GM18498 (cell line): Measurements from ENCODE around the gene CAPN5.

Experiments
- ATAC-seq: cut with Tn5 transposase; IDR thresholded peaks from one replicate; pipeline ENCODE4 v1.9.1; 2021; ENCODE audit warnings: mild to moderate bottlenecking, moderate library complexity; ENCODE audit not compliant: unreplicated experiment

Gene CAPN5

DNA sequence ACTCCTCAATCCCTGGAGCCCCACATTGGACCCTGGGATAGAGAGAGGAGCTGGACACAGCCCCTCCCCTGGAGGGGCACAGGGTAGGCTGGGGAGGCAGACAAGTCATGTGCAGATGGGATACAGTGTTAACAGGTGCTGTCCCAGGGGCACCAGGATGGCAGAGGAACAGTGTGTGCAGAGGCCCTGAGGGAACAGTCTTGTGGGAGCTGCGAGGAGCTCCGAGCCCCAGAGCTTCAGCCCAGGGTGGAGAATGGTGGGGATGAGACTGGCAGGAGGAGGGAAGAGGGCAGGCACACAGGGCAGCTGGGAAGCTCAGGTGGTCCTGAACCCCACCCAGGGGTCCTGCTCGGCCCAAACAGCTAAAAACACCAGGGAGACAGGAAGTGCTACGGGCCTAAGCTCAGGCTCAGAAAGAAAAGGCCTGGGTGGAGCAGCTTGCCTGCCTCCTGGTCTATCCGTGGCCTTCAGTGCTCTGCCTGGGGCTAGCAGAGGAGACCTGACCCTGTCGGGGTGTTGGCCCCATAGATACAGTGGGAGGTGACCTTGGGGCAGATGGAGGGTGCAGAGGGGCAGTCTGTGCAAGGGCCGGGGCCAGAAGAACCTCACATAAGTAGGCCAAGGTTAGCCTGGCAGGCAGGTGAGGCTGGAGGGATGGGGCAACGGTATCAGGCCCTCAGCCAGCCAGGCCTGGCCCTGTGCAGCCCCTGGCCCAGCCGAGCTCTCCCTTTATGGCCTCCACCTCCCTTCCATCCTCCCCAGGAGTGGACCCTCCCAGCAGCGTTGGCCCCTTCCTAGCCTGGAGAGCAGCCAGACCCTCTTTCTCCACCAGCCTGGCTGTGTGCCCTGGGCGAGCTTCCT is 15.4 kb downstream of the CAPN5 start:
- no peak for ATAC-seq

DNA sequence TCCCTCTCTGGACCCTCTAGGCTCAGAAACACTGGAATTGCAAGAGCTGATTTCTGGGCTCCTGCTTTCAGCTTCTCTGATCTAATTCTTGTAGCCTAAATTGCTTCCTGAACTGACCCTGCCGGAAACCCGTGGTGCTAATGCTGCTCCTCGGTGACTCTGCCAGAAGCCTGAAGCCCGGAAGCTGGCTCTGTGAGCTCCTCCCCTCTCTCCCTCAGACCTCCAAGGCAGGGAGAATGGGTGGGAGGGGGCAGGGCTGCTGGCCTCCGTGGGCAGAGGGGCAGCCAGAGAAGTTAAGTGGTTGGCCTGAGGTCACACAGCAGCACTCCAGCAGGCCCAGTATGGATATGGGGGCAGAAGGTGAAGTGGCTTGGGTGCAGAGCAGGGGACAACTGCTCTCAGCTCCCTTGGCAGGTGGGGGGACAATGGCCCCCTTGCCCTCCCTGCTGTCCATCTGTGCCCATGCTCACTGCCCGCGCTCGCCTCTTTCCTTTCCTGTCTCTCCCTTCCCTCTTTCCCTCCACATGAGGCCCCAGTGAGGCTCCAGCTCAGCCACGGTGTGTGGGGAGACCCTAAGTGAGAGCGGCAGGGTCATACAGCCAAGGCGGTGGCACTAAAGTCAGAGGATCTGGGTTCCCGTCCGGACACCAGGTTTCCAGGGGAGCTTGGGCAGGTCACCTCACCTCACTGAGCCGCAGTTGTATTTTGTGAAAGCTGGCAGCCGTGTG is 16.2 kb downstream of the CAPN5 start:
- ATAC-seq: no peak

DNA sequence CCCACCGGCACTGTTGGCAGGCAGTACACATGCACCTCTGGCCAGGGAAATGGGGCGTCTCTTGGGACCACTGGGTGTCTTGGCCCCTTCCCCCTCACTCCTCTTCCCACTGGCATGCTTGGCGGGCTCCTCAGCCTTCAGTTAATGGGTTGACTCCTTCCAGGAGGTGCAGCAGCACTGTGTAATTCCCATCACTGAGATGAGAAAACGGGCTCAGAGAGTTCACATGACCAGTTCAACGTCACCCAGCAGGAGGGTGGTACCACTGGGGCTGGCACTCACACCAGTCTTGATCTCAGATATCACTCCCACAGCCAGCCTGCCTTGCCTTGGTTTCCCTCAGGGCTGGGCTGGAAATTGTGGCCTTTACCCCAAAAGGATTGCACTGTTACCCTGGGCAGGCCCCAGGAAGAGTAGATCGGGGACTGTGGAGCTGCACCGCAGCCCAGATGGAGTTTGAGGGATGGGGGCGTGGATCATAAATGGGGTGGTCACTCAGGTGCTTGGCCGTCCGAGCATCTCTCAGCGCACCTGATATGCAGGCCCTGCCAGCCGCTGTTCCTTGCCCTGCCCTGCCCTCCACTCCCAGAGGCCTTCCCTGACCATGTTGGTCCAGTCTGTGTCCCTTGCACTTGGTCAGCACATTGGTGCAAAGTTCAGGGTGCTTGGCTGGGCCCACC is 16.9 kb downstream of the CAPN5 start:
- no peak for ATAC-seq

DNA sequence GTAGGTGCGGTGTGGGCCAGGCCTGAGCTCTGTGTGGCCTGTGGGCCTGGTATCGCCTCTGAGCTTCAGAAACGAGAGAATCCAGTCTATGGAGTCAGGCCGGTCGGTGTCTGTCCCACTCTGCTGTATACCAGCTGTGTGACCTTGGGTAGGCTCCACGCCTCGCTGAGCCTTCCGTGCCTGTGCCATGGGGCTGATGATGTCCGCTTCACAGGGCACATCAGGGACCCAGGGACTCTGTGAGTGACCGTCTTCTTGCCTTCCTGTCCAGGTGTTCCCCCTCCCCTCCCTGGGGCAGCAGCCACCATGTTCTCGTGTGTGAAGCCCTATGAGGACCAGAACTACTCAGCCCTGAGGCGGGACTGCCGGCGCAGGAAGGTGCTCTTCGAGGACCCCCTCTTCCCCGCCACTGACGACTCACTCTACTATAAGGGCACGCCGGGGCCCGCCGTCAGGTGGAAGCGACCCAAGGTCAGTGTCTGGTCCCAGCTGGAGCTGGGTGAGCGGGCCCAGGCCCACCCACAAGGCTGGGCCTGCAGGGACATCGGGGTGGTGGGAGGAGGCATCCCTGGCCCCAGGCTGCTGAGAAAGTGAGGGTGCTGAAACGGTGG is 17.9 kb downstream of the CAPN5 start:
- ATAC-seq: no peak

DNA sequence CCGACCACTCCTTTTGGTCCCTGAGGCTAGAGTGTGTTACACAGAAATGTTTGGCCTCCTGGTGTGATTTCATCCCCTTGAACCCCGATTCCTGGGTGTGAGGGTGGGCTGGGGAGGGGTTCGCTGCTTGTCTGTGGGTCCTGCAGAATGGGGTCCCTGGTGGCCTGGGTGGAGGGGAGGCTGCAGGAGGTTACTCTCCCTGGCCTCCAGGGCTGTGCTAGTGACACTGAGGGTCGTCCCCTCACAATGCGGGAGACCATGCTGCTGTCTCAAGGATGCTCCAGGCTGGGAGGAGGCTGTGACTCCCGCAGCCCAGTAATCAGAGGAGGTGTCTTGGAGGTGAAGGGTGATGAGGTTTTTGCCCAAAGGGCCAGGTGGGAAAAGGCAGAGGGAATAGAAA is 18.9 kb downstream of the CAPN5 start:
- ATAC-seq: no peak

DNA sequence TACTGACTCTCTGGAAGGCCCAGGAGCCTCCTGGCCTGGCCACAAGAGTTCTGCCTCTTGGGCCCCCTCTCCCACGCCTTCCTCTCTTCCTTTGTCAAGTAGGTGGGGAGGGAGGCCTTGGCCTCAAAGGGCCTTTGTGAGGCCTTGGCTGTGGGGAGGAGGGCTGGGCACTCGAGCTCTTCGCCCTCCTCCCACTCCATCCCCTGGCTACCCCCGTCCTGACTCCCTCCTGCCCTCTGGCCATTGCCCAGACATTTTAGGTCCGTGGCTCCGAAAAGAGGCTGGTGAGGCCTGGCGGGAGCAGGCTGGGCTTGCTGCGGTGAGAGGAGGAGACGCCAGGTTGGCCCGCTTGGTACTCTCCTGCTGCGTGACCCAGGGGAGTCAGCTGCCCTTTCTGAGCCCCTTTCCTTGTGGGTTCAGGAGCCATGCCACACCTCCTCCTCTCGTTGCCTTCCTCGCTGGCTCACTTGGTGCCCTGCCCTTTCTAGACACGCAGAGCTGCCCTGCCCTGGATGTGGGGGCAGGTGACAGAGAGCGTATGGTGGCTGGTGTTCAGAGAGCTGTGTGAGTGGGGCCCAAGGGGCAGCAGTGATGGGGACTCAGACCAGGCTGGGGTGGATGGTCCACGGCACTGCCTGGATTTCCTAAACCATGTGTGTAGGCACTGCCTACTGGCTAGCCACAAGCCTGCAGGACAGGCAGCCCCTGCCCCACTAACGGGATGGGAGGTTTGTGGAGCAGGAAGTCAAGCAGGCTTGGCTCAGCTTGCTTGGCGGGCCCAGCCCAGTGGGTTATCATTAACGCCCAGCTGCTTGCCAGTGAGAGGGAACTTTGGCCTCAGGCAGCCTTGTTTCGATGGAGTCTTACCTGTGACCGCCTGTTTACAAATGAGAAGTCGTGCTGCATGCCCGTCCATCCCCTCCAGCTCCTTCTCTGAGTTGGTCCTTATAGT is 20.0 kb downstream of the CAPN5 start:
- no peak for ATAC-seq

DNA sequence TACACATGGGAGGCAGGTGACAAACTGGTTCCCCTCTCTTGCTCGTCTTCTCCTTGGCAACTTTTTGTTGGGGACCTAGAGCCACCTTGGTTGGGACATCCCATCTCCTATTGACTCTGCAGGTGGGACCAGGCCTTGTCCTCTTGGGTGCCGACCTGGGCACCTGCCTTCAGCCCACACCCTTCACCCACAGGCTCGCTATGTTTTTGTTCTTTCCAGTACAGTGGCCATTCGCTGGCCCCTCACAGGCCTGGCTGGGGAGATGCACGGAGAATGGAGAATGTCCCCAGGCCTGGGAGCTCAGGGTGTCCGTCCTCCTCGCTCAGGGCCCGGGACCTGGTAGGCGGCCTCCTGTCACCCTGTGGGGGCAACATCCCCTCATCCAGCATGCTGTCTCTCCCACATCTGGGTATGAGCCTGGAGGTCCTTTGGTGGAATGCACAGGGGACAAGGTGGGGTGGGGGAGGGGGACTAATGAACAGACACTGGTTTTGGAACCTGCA is 21.0 kb downstream of the CAPN5 start:
- ATAC-seq: no peak

DNA sequence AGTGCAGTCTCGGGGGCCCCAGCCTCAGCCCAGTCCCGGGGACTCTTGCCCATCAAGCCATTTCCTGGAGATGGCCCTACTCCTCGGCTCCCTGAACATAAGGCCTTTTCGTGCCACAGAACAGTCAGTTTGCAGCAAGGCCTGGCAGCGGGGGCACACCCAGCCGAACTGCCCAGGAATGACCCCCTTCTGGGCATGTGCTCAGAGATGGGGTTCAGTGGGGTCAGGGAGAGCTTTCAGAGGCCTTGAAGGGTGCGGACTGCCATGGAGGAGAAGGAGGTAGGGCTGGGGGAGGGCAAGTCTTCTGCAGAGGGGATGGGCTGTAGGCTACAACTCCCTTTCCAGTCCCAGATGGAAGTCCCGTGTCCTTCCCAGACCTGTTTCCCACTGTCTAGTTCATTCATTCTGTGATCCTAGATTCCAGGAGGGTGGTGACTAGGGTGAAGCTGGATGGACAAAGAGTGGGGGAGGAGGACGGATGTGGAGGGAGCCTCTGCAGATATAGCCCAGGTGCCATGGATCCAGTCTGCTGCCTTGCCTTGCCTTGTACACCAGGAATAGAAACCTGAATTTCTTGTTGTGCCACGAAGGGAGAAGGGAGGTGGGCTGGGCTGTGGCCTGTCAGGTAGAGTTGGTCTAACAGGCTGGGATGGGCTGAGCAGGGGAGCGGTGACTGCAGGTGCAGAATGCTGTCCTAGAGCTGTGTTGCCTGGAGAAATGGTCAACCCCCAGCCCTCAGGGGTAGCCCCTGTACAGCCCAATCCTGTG is 21.6 kb downstream of the CAPN5 start:
- ATAC-seq: no peak

DNA sequence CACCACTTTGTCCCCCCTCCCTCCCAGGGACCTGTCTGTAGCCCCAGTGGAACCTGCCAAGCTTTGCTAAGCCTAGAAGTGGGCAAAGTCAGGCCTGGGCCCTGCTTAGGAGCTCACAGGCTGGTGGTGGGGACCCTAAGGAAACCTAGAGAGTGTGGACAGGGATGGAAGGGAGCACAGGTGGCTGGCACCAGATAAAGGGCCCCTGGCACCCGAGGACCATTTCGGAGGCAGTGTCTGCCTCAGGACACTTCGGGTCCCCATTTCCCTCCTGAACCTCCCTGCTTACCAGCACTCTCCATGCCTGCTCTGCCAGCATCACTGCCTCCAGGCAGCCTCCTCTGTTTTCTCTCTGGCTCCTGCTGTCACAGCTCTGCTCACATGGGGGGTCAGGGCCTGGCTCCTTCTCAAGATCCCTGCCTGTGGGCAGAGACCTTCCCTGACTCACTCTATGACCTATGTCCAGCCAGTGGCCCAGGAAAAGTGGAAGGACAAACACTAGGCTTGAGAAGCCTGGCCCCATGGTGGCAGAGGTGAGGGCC is 22.3 kb downstream of the CAPN5 start:
- no peak for ATAC-seq

DNA sequence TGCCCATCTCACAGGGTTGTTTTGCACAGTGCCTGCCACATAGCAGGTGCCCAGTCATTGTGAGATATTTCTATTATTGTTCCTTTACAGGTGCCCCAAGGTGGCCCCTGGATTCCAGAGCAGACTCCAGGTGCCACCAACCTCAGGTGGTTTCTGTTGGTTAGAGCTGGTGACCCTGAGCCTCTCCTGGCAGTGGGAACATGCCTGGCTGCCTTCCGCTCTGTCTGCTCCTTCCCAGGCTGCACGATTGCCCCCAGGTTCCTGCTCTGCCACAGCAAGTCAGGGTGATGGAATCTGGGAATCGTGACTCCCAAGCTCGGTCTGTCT is 23.2 kb downstream of the CAPN5 start:
- ATAC-seq: no peak

DNA sequence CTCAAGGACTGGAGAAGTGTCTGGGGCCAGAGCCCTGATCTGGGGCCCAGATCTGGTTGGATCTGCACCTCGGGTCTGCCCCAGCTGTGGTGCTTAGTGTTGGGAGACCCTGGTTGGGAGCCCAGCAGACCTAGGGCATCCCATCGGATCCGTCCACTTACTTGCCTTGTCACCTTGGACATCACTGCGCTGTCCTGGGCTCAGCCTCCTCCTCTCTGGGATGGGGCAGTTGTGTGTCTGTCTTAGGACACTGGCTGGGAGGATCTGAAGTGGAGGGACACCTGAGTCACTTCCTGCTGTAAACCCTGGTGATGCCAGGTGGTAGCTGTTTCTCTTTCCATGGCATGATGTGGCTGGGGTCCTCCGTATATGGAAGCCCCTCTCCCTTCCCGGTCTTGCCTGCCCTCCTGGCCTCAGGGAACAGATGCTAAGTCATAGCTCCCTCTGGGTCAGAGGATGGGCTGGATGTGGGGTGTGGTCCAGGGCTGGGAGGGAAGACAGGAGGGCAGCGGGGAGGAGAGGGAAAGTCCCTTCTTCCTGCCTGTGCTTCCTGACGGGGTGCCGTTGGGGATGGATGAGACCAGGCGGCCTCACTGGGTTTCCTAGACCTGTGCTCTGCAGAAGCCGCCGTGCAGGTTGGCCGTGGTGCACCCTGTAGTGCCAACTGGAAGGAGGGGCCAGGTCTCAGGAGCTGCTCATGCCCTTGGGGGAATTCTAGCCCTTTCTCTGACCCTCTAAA is 23.8 kb downstream of the CAPN5 start:
- ATAC-seq: no peak

DNA sequence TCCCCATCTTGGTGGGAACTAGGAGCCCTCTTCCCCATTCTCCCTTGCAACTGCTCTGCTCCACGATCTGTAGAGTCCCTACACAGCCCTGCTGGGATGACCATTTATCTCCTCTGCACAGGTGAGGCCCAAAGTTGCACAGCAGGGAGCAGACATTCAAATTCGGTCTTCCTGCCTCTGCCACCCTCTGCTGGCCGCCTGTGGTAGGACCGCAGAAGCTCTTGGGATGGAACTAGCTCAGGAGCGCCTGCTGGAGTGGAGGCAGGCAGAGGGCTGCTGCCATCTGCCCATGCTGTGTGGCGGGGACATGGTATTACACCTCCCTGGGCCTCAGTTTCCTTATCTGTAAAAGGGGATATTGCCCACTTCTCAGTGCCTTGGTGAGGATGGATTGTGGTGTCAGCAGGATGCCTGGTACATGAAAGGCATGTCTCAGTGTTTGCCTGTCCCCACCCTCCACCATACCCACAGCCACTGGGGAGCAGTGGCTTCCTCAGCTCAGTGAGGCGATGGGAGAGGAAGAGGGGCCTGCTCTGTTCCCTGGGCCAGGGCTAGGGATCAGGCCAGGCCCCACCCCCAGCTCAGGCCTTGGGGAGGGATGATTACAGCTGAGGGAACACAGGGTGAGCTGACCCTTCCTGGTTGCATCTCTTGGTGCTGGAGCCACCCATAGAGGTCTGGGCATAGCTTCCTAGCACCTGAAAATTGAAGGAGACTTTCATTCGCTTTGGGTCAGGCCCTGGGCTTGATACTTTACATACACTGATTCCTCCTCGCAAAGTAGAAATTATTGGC is 24.6 kb downstream of the CAPN5 start:
- ATAC-seq: peak; percentile 84

DNA sequence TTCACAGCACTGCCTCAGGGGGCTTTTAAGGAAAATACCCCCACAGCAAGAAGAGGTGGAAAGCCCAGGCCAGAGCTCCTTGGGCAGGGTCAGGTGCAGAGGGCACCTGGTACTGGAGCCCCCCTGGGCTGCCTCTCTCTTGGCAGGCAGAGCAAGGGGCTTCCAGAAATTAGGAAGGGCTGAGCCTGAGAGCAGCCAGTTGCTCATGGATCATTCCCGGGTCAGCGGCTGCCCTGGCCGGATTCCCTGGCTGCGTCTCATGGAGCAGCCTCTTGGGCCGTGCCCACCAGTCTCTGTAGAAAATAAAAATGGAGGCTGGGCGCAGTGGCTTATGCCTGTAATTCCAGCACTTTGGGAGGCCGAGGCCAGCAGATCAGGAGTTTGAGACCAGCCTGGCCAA is 25.6 kb downstream of the CAPN5 start:
- ATAC-seq: no peak

DNA sequence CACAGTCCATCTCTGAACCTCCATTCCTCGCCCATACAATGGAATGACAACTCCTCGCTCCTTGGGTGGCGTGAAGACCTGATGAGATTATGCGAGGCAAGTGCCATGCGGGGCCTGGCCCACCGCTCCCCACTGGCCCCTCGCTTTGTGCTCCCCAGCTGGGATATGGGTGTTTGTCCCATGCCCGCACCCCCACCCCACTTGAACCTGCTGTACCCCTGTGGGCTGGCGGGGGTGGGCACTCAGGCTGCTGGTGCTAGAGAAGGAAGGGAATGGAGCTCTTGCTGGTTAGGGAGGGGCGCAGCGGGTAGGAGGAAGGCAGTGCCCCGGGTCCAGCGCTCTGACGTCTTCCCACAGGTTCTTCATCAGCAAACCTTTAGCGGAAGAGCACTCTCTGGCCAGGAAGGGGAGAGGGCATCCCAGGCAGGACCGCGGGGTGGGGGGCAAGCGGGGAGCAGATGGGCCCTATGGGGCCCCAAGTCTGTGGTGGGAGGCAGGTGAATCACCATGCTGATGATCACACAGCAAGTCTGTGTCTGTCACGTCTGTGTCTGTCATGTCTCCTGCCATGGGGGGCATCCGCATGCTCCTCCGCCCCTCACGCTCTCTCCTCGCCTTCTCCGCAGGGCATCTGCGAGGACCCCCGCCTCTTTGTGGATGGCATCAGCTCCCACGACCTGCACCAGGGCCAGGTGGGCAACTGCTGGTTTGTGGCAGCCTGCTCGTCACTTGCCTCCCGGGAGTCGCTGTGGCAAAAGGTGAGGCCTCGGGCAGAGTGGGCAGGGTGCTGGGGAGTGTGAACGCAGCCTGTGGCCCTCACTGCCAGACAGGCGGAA is 26.5 kb downstream of the CAPN5 start:
- ATAC-seq: no peak

DNA sequence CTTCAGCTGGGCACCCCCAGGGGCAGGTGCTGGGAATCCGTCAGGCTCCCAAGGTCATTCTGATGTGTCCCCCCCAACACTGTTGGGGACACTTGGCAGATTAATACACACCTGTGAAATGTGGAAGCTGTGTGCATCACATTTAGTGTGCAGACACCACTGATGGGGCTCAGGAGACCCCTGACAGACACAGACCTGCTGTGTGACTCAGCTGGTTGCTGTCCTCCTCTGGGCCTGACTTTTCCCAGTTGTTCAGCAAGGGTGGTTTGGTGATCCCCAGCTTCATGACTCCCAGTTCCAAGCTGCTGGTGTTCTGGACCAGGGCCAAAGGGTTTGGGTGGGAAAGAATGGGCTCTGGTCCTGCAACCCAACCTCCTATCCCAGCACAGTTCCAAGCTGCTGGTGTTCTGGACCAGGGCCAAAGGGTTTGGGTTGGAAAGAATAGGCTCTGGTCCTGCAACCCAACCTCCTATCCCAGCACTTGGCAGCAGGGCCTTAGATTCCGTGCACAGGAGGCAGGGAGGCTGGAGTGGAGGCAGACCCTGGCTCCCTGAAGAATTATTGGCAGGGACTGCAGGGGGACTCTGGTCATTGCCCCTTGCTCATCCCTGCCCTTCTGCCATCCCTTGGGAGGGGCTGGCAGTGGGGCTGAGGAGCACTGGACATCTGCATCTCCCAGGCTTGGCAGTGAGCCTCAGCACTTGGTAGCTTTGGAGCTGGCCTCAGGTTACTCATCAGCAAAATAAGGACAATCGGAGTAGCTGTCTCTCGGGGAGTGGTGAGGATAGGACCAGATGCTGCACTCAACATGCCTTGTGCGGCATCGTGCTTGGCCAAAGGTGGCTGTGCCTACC is 27.4 kb downstream of the CAPN5 start:
- ATAC-seq: no peak

DNA sequence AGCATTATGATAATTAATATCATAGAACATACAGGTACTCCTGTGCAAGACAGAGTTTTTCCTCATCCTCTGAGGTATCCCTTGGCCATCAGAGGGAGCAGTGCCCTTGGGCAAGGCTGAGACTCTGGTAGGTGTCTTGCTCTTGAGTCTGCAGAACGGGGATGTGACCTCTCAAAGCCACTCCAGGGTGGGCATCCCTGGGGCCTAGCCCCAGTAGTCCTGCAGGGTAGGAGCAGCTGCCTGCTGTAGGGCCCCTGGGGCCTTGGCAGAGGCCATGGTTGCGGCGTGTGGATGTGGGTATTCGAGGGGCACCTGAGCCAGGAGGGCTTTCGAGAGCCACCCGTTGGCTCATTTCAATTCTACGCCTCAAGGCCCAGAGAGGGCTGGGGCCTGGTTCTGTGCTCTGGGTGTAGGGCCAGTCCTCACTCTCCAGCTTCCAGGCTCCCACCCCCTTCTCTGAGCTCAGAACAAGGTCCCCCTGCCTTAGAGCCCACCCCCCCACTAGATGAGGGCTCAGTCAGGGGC is 28.1 kb downstream of the CAPN5 start:
- ATAC-seq: no peak
